GM18520 (cell line): ENCODE measurements around the gene COL4A2.

Source experiments
- ATAC-seq: cut with Tn5 transposase; IDR thresholded peaks from one replicate; pipeline ENCODE4 v1.9.1; 2021; ENCODE audit not compliant: unreplicated experiment

COL4A2 gene

GRCh38 chr13:110306960-110307766 is at the start of gene COL4A2, which contains the start of gene COL4A1:
COL4A2 (plus strand) TSS chr13:110307284; CDS start chr13:110307904, 620 bp downstream.
COL4A1 (minus strand) TSS chr13:110307157; CDS start chr13:110307027, 130 bp downstream.
- ATAC-seq: no peak

- no peak for ATAC-seq
Measured at GRCh38 chr13:110257408-110257807, 49.7 kb upstream of the COL4A2 start.

- no peak for ATAC-seq
Measured at GRCh38 chr13:110258876-110259631, 48.0 kb upstream of the COL4A2 start.

DNA sequence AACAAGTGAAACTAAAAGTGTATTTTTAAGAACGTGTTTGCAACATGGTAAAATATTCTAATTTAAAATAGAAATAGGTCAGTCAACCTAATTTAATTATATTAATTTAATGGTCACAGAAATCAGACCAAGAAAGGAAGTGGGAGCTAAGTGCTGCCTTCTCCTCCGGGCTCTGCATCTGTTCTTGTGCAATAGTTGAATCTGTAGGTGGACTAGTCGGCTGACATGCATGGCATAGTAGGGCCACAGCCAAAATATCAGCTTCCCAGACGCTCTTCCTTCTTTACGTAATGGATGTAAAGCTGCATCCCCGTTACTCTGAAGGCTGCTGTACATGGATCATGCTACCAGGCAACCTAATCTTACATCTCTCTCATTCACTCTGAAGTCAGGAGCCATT is 47.4 kb upstream of the COL4A2 start:
- no peak for ATAC-seq

DNA sequence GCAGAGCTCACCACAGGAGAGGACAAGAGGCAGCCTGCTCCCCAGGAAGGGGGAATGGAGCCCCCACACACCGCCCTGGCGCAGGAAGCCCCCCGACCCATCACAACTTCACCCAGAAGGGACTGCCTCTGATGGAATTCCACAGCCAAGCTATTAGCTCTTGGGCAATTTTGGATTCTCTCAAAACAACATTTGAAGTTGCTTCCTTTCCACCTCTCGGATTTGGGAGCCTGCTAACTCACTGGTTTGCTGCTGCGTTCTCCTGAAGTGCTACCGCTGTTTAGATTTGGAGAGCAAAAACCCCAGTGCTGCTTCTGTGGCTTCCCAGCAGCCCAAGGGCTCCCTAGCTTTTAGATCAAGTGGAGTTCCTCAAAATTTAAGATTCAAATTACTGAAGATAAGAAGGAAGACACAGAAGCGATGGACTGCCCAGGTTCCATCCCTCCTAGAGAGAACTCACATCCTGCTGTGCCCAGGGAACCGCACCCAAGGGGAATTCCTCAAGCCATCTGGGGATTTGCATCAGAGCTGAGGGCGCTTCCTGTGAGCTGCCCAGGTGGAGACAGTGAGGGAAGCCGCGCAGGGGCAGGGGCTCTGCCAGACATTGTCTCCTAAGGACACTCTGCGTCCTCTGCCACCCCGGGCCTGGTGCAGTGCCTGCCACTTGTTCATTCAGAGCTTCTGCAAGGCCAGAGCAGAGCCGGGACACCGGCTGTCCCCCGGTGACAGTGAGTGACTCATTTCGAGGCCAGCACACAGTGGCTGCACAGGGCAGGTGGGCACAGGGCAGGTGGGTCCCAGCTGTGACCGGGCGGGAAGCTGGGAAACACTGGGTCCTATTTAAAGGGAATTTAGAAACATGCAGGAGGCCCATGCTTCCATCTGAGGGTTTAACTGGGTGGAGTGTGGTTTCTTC is 45.7 kb upstream of the COL4A2 start:
- ATAC-seq: no peak

DNA sequence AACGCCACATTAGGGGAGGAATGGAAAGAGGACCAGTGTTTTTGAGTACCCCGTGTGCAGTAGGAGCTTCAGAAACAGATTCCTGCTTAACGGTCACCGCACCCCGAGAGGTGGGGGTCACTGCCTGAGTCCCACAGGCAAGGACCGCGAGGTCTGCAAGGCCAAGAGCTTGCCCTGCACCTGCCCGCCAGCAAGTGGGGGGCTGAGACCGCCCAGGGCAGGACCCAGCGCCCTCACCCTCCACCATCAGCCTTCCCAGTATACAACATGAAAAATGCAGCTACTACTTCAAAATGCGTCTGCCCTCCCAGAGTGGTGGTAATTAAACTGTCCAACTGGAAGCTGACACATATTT is 45.0 kb upstream of the COL4A2 start:
- ATAC-seq: no peak

- ATAC-seq: no peak
Measured at GRCh38 chr13:110262508-110263291, 44.4 kb upstream of the COL4A2 start.

DNA sequence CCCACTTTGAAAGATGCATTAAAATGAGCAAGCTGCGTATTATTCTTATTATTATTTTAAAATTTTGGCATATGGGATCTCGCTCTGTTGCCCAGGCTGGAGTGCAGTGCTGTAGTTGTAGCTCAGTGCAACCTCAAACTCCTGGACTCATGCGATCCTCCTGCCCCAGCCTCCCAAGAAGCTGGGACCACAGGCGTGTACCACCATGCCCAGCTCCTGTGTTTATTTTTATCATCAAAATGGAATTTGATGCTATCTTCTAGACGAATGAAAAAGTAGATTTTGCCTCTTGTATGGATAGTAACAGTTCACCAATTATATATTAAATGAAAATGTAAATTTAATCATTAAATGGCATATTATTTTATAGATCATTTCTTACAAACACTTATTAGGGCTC is 43.7 kb upstream of the COL4A2 start:
- ATAC-seq: no peak

- ATAC-seq: no peak
Measured at GRCh38 chr13:110263888-110264287, 43.2 kb upstream of the COL4A2 start.

DNA sequence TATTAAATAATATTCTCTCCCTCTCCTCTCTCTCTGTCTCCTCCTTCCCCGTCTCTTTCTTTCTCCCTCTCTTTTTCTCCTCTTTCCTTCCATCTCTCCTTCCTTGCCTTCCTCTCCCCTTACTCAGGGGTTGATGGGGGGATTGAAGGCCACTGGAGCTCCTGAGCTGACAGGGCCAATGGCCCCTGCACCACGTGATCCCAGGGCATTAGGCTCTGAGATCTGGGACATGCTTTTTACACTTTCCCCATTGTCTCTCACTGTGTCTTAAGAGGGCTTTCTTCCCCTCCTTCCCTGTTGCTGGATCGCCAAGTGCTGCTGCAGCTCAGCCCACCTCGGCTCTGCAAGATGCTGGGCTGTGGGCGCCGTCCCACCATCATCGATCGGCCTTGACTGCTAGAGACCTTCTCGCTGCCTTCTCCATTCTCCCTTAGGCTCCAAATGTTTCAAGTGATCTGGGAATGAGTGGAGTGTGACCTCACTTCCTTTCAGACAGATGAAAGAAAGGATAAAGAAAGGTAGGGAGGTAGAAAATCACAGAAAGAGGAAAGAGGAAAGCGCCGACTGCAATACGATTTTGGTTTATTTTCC is 42.3 kb upstream of the COL4A2 start:
- ATAC-seq: no peak

DNA sequence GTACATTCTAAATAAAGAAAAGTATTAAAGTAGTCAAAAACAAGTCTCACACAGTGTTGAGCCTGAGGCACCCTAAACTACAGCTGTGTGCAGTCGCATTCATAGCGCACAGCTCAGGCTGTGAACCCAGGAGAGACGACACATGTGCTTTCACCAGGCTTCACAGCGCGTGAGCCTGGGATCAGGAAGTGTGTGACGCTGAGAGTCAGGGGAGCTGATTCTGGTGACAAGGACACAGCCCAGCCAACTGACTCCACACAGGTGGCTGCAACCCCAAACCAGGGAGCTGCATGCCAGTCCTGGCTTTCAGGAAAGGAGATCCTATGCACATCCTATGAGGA is 41.8 kb upstream of the COL4A2 start:
- ATAC-seq: no peak

GRCh38 chr13:110265682-110266430 is 41.2 kb upstream of the COL4A2 start:
- no peak for ATAC-seq

GRCh38 chr13:110266431-110266809 is 40.7 kb upstream of the COL4A2 start:
- no peak for ATAC-seq

GRCh38 chr13:110266983-110267382 is 40.1 kb upstream of the COL4A2 start:
- no peak for ATAC-seq

GRCh38 chr13:110268061-110268460 is 39.0 kb upstream of the COL4A2 start:
- ATAC-seq: no peak

DNA sequence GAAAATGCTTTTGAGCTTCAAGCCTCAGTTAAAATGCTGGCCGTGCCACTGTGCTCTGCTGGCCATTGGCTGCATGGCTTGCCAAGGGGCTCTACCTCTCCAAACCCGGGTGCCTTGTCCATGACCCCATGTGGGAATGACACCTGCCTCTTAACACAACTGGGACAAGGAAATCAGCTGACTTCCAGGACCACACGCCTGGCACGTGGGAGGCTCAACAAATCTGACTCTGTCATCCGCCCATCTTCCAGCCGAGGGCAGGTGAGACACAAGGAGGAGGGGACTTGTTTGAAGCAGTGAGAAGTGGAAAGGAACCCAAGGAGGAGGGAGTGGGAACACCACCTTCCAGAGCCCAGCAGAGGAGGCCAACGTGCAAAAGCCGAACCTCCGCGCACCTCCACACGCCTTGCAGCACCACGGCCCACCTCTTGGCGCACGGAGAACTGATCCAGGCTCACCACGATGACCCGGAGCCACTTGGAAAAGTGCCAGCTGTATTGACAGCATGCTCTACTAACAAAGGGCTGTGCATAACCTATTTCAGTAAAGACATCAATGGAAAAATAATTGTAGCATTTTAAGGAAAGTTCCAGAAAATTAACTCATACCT is 38.4 kb upstream of the COL4A2 start:
- no peak for ATAC-seq

DNA sequence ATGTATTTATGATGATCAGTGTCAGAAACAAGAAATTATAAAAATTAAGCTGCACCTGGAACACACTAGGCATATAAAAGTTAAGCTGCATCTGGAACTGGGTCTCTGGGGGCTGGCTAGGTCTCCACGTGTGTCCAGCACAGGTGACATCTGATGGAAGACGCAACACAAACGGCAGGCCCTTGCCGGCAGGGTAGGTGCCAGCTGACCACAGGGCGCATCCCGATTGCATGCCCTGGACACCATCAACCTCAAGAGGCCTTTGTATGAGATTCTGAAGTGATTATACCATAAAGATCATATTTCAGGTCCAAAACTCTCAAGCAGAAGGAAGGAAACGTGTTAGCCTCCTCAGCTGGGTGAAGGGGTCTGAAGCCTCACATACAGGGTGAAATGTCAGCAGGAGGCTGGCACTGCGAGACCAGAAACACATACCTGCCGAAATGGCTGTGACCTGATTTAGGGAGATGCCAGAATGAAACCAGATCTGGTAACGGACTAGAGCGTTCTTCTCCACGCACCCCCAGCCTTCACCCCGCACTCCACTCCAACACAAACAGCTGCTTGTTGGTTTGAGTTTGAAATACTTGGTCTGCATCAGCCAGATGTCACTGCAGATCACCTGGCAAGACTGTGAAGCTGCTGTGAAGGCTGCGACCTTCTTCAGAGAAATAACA is 37.4 kb upstream of the COL4A2 start:
- ATAC-seq: no peak

GRCh38 chr13:110270507-110270906 is 36.6 kb upstream of the COL4A2 start:
- no peak for ATAC-seq

- no peak for ATAC-seq
Measured at GRCh38 chr13:110271313-110271712, 35.8 kb upstream of the COL4A2 start.
